Keratinocyte (primary cell): ENCODE results near the gene EVC. TPM values are rescaled to one million over a fixed set of nuclear protein-coding genes. Genes with fewer than 3 reads are reported as not detected.

Source experiments
- DNase-seq: peaks from one replicate; pipeline ENCODE4 v3.0.0-alpha.2; 2011; ENCODE audit warnings: low read depth, missing footprints, low spot score
- FAIRE-seq: peaks from 2 replicates; lab custom pipeline; 2011; peaks lifted over from hg19 to GRCh38; lab: Jason Lieb, UNC
- H2AFZ ChIP-seq: 2 replicates; pipeline ENCODE4 v1.6.0; 2012; ENCODE audit warnings: low read length, control low read depth, inconsistent platforms; ENCODE audit not compliant: control insufficient read depth
- H3K27ac ChIP-seq: 2 replicates; pipeline ENCODE4 v1.5.1; 2011; ENCODE audit warnings: low read length; ENCODE audit not compliant: control insufficient read depth, insufficient read depth
- H3K27me3 ChIP-seq: 3 replicates; pipeline ENCODE4 v1.6.0; 2011; ENCODE audit warnings: low read length; ENCODE audit not compliant: control insufficient read depth, insufficient read depth; ENCODE audit errors: extremely low read depth
- H3K36me3 ChIP-seq, 2 experiments: 2 replicates in 1 of 2; 3 replicates in 1 of 2; pipeline ENCODE4 v1.5.1; 2011; ENCODE audit warnings: low read length in 2 of 2, mild to moderate bottlenecking in 1 of 2; ENCODE audit not compliant: control insufficient read depth in 2 of 2, insufficient read depth in 2 of 2; ENCODE audit errors: extremely low read depth in 1 of 2
- H3K4me1 ChIP-seq: 3 replicates; pipeline ENCODE4 v1.5.1; 2011; ENCODE audit warnings: low read length; ENCODE audit not compliant: control insufficient read depth, insufficient read depth; ENCODE audit errors: extremely low read depth
- H3K4me2 ChIP-seq: 3 replicates; pipeline ENCODE4 v1.6.0; 2011; ENCODE audit warnings: low read depth, low read length; ENCODE audit not compliant: control insufficient read depth, insufficient read depth; ENCODE audit errors: extremely low read depth
- H3K4me3 ChIP-seq, 3 experiments: fragments of 200-600 bp in 1 of 3; sonication (generic) in 1 of 3; 2 replicates in 2 of 3; 3 replicates in 1 of 3; pipeline ENCODE4 v1.5.1; 2011 to 2016; ENCODE audit warnings: low read length in 3 of 3, mild to moderate bottlenecking in 3 of 3, control low read depth in 2 of 3, inconsistent platforms in 1 of 3, low read depth in 1 of 3, mixed read lengths in 1 of 3, mixed run types in 1 of 3, moderate library complexity in 1 of 3; ENCODE audit not compliant: control insufficient read depth in 2 of 3, insufficient read depth in 2 of 3; ENCODE audit errors: extremely low read depth in 1 of 3
- H3K79me2 ChIP-seq: 2 replicates; pipeline ENCODE4 v1.6.0; 2012; ENCODE audit warnings: low read length; ENCODE audit not compliant: control insufficient read depth, insufficient read depth
- H3K9ac ChIP-seq: 3 replicates; pipeline ENCODE4 v1.6.0; 2011; ENCODE audit warnings: low read length; ENCODE audit not compliant: control insufficient read depth, insufficient read depth; ENCODE audit errors: extremely low read depth
- H3K9me1 ChIP-seq: 3 replicates; pipeline ENCODE4 v1.6.0; 2011; ENCODE audit warnings: low read length; ENCODE audit not compliant: control insufficient read depth, insufficient read depth; ENCODE audit errors: extremely low read depth
- H3K9me3 ChIP-seq: 2 replicates; pipeline ENCODE4 v1.5.1; 2012; ENCODE audit warnings: low read depth, low read length; ENCODE audit not compliant: control insufficient read depth
- H4K20me1 ChIP-seq: 3 replicates; pipeline ENCODE4 v1.6.0; 2011; ENCODE audit warnings: low read length; ENCODE audit not compliant: control insufficient read depth, insufficient read depth; ENCODE audit errors: extremely low read depth
- EZH2 ChIP-seq: IDR thresholded peaks from one replicate; pipeline ENCODE4 v1.6.1; 2012; ENCODE audit warnings: inconsistent platforms, mild to moderate bottlenecking, low read length, moderate library complexity
- dilution Hi-C: fragments of 300-500 bp; cut with MboI; formaldehyde crosslinking; loops from one replicate; pipeline ENCODE4 v1.7.0; 2020; ENCODE audit warnings: low sequenced_read_pairs; ENCODE audit not compliant: extremely low pct_ligation_motif_present
- polyA plus RNA-seq, 5 experiments: library from polyadenylated mRNA; depleted of rRNA in 3 of 5; stranded (reverse) in 3 of 5; stranded (forward) in 1 of 5; unstranded in 1 of 5; fragments of >200 nt; gene quantifications; 1 replicate in 1 of 5; 2 replicates in 3 of 5; 3 replicates in 1 of 5; pipeline versions ENCODE4 v1.2.1 to v1.2.3, GENCODE V29; 2011 to 2012; ENCODE audit warnings: missing spikeins in 2 of 5, low read depth in 1 of 5, low replicate concordance in 1 of 5
- TF ChIP-seq, protein P1 (sequence below), 3 experiments: IDR thresholded peaks in 1 of 3; conservative IDR thresholded peaks in 1 of 3; optimal IDR thresholded peaks in 1 of 3; 2 replicates in 2 of 3; 3 replicates in 1 of 3; pipeline versions ENCODE3 to v1.5.1; 2011; ENCODE audit warnings: low read length in 3 of 3, mild to moderate bottlenecking in 3 of 3, moderate library complexity in 2 of 3, control low read depth in 1 of 3, inconsistent platforms in 1 of 3; ENCODE audit not compliant: insufficient read depth in 2 of 3; ENCODE audit errors: extremely low read depth in 1 of 3

Gene EVC
- polyA plus RNA-seq, 1 donor (not counting 4 experiments of a cell fraction or from before 2014, with no cell fraction given): 7.3 TPM

DNA sequence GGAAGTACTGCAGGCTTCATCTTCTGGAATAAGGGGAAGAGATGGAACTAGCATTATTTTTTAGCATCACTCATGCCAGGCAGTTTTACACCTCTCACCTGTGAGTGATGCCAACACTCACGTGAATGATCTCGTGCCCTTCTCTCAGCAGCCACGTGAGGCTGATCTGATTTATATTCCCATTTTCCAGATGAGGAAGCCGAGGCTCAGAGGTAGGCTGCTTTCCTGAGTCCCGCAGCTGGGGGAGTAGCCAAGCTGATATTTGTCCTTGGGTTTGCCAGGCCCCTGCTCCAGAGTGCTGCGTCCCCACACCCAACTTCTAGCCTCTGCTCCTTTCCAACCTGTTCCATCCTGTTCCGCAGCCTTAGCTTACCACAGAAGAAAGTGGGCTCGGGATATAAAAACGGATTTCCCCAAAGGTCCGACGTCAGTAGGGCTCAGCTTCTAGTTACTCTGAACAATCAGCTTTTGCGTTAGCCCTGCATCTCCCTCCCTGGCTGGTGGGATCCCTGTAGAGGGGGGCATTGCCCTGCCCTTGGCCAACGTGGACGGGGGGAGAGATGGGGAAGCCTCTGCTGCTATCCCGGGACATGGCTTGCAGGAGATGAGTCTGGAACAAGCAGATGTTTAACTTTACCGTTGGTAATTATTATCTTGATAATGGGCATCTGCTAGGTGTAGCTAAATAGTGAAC lies 9.3 kb downstream of the EVC start:
- no peak overlapping the region for H3K9ac ChIP-seq
- TF ChIP-seq EZH2: no peak
- TF ChIP-seq, protein P1, sequence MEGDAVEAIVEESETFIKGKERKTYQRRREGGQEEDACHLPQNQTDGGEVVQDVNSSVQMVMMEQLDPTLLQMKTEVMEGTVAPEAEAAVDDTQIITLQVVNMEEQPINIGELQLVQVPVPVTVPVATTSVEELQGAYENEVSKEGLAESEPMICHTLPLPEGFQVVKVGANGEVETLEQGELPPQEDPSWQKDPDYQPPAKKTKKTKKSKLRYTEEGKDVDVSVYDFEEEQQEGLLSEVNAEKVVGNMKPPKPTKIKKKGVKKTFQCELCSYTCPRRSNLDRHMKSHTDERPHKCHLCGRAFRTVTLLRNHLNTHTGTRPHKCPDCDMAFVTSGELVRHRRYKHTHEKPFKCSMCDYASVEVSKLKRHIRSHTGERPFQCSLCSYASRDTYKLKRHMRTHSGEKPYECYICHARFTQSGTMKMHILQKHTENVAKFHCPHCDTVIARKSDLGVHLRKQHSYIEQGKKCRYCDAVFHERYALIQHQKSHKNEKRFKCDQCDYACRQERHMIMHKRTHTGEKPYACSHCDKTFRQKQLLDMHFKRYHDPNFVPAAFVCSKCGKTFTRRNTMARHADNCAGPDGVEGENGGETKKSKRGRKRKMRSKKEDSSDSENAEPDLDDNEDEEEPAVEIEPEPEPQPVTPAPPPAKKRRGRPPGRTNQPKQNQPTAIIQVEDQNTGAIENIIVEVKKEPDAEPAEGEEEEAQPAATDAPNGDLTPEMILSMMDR (optimal IDR thresholded peaks at IDR 0.05 in 1 of 3, IDR thresholded peaks at IDR 0.05 in 1 of 3, conservative IDR thresholded peaks at IDR 0.05 in 1 of 3; ENCODE audit: extremely low read depth in 1 of 3, insufficient read depth in 2 of 3, low read length in 3 of 3): no peak
- no peak overlapping the region for H2AFZ ChIP-seq
- DNase-seq (no peak), FAIRE-seq (no peak)
- peaks cover 2% of the 10 kb centered on the region for H3K4me1 ChIP-seq
- H4K20me1 ChIP-seq: peaks cover 9% of the 10 kb centered on the region
- H3K36me3 ChIP-seq: peaks cover 15 to 42% of the 10 kb centered on the region in 2 experiments
- no peaks in the 10 kb centered on the region for H3K9me3 ChIP-seq
- H3K27ac ChIP-seq: no peak overlapping the region
- no peak overlapping the region for H3K4me3 ChIP-seq
- H3K9me1 ChIP-seq: peaks cover 2% of the 10 kb centered on the region
- peaks cover 77% of the 10 kb centered on the region for H3K79me2 ChIP-seq
- no peak overlapping the region for H3K4me2 ChIP-seq
- no peaks in the 10 kb centered on the region for H3K27me3 ChIP-seq
- dilution Hi-C loops: no loop called here

DNA sequence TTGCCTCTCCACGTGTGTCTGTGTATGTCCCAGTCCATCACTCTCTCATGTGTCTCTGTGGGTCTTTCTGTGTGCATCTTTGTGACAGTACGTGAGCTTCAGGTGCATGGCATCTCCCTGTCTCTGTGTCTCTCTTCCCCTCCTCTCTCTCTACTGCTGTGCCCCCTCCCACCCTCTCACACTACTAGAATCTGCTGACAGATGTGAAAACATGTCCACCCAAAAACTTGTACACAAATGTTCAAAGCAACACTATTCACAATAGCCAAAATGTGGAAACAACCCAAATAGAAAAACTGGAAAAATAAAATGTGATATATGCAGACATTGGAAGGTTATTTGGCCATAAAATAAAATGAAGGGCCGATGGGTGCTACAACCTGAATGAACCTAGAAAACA lies 10.0 kb downstream of the EVC start:
- Histone ChIP-seq H3K9me1 (peaks cover 2% of the 10 kb centered on the region), H3K27ac (no peak overlapping the region), H3K4me2 (no peak overlapping the region), H3K4me1 (peaks cover 2% of the 10 kb centered on the region), H3K36me3 (peaks cover 15 to 42% of the 10 kb centered on the region in 2 experiments), H3K79me2 (peaks cover 78% of the 10 kb centered on the region), H3K9me3 (no peaks in the 10 kb centered on the region), H3K4me3 (no peak overlapping the region), H2AFZ (no peak overlapping the region), H3K9ac (no peak overlapping the region), H3K27me3 (no peaks in the 10 kb centered on the region), H4K20me1 (peaks cover 9% of the 10 kb centered on the region)
- DNase-seq: no peak
- no peak for FAIRE-seq
- dilution Hi-C loops: no loop called here
- no peak for TF ChIP-seq EZH2
- TF ChIP-seq, protein P1 (optimal IDR thresholded peaks at IDR 0.05 in 1 of 3, IDR thresholded peaks at IDR 0.05 in 1 of 3, conservative IDR thresholded peaks at IDR 0.05 in 1 of 3; ENCODE audit: extremely low read depth in 1 of 3, insufficient read depth in 2 of 3, low read length in 3 of 3): no peak
